SH-SY5Y (cell line): ENCODE data around the gene ZBTB14.

Source experiments
- GATA2 ChIP-seq: IDR thresholded peaks from 2 replicates; pipeline ENCODE4 v1.6.1; 2011; ENCODE audit warnings: mild to moderate bottlenecking, low read depth, low read length
- GATA3 ChIP-seq: IDR thresholded peaks from 2 replicates; pipeline ENCODE4 v1.6.1; 2011; ENCODE audit warnings: low read depth, mild to moderate bottlenecking, low read length, moderate library complexity

DNA sequence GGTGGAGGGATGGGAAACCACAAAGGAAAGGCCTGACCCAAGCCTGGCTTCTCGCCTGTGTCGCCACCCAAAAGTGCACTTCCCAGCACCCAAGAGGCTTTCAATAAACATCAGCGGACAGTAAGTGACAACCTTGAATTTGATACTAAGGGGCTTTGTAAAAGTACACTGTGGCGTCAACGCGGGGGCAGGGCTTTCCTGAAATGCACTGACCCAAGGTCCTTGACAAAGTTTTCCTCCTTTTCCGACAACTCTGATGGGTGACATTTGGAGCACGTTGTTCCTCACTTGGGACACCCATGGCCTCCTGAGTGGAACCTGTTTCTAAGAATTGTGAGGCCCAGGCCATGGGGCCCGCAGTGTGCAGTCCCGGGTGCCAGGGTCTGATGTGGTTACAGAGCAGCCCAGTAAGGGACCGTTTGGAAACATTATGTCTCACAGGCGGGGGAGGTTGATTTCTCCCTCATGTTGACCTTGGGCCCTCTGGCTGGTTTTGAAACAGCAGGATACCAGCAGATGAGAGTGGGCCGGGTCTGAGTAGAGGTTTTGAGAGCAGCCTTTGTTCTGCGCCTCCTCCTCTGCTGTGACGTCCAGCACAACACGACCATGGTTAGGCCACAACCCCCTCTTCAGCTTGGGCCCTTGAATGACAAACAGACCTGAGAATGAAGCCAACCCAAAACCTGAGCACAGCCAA is 2.8 kb upstream of the ZBTB14 start:
- no peak for TF ChIP-seq GATA3
- no peak for TF ChIP-seq GATA2
